Activated CD4-positive, alpha-beta T cell treated with anti-CD3 and anti-CD28 coated beads, Interleukin-2, amount 10 ng/mL, durations not matched to agents 24 days and 14 days (primary cell): Measurements from ENCODE around the gene MAFG. TPM values are rescaled to one million over a fixed set of nuclear protein-coding genes. Genes with fewer than 3 reads are reported as not detected.

ENCODE experiments used
- DNase-seq: peaks from one replicate; pipeline ENCODE4 v3.0.0; 2022
- H3K27ac Mint-ChIP-seq: one replicate; pipeline ENCODE4 v1.8.0; 2022; ENCODE audit warnings: mild to moderate bottlenecking, mixed read lengths
- H3K27me3 Mint-ChIP-seq: one replicate; pipeline ENCODE4 v1.8.0; 2022; ENCODE audit warnings: mixed read lengths
- H3K36me3 Mint-ChIP-seq: one replicate; pipeline ENCODE4 v1.8.0; 2022; ENCODE audit warnings: low read depth, mild to moderate bottlenecking, mixed read lengths
- H3K4me1 Mint-ChIP-seq: one replicate; pipeline ENCODE4 v1.8.0; 2021; ENCODE audit warnings: mixed read lengths
- H3K4me3 Mint-ChIP-seq: one replicate; pipeline ENCODE4 v1.8.0; 2022; ENCODE audit warnings: mild to moderate bottlenecking, moderate library complexity, mixed read lengths
- H3K9me3 Mint-ChIP-seq: one replicate; pipeline ENCODE4 v1.8.0; 2021; ENCODE audit warnings: mixed read lengths
- intact Hi-C: fragments of 100-400 bp; cut with micrococcal nuclease; formaldehyde crosslinking; loops from one replicate; pipeline ENCODE4 v1.15.1; 2023
- total RNA-seq: library from RNA; stranded (reverse); gene quantifications from 2 replicates; pipeline ENCODE4 v1.2.3, GENCODE V29; 2022

MAFG gene
- total RNA-seq, 1 donor from 2014 or later: 32.5 TPM

- no peak for DNase-seq
- no peak overlapping the region for H3K4me3 Mint-ChIP-seq
- no peak overlapping the region for H3K27ac Mint-ChIP-seq
- H3K36me3 Mint-ChIP-seq: peaks cover 25% of the 10 kb centered on the region
- H3K9me3 Mint-ChIP-seq: no peaks in the 10 kb centered on the region
- intact Hi-C loops: no loop called here
- peaks cover 6% of the 10 kb centered on the region for H3K4me1 Mint-ChIP-seq
- H3K27me3 Mint-ChIP-seq: no peaks in the 10 kb centered on the region
Measured at GRCh38 chr17:81908793-81909192, 18.7 kb downstream of the MAFG start.

- Mint-ChIP-seq H3K36me3 (peaks cover 14% of the 10 kb centered on the region), H3K4me1 (peaks cover 6% of the 10 kb centered on the region), H3K27ac (no peak overlapping the region), H3K9me3 (no peaks in the 10 kb centered on the region), H3K27me3 (no peaks in the 10 kb centered on the region), H3K4me3 (no peak overlapping the region)
- DNase-seq: no peak
- intact Hi-C loops: no loop called here
Measured at GRCh38 chr17:81907219-81908145, 20.1 kb downstream of the MAFG start.

GRCh38 chr17:81906476-81907218, 20.9 kb downstream of the MAFG start:
- no peak overlapping the region for H3K27ac Mint-ChIP-seq
- DNase-seq: no peak
- peaks cover 4% of the 10 kb centered on the region for H3K4me1 Mint-ChIP-seq
- H3K4me3 Mint-ChIP-seq: no peak overlapping the region
- peaks cover 8% of the 10 kb centered on the region for H3K36me3 Mint-ChIP-seq
- no peaks in the 10 kb centered on the region for H3K27me3 Mint-ChIP-seq
- no peaks in the 10 kb centered on the region for H3K9me3 Mint-ChIP-seq
- intact Hi-C loops: no loop called here

- Mint-ChIP-seq H3K27me3 (peaks cover 4% of the 10 kb centered on the region), H3K27ac (no peak overlapping the region), H3K4me1 (peaks cover 6% of the 10 kb centered on the region), H3K4me3 (no peak overlapping the region), H3K9me3 (no peaks in the 10 kb centered on the region), H3K36me3 (peaks cover 8% of the 10 kb centered on the region)
- DNase-seq: no peak
- intact Hi-C loops: no loop called here
Measured at GRCh38 chr17:81905993-81906392, 21.5 kb downstream of the MAFG start.

GRCh38 chr17:81905424-81905875, 22.1 kb downstream of the MAFG start:
- H3K4me1 Mint-ChIP-seq: peaks cover 5% of the 10 kb centered on the region
- H3K4me3 Mint-ChIP-seq: no peak overlapping the region
- no peak overlapping the region for H3K27ac Mint-ChIP-seq
- H3K36me3 Mint-ChIP-seq: peaks cover 11% of the 10 kb centered on the region
- intact Hi-C loops: no loop called here
- no peaks in the 10 kb centered on the region for H3K9me3 Mint-ChIP-seq
- peaks cover 7% of the 10 kb centered on the region for H3K27me3 Mint-ChIP-seq
- DNase-seq: no peak

- peaks cover 17% of the 10 kb centered on the region for H3K36me3 Mint-ChIP-seq
- no peaks in the 10 kb centered on the region for H3K9me3 Mint-ChIP-seq
- peaks cover 2% of the 10 kb centered on the region for H3K4me1 Mint-ChIP-seq
- H3K27me3 Mint-ChIP-seq: peaks cover 7% of the 10 kb centered on the region
- no peak overlapping the region for H3K27ac Mint-ChIP-seq
- intact Hi-C loops: no loop called here
- no peak overlapping the region for H3K4me3 Mint-ChIP-seq
- no peak for DNase-seq
Measured at GRCh38 chr17:81904600-81905423, 22.7 kb downstream of the MAFG start.

GRCh38 chr17:81903896-81904599, 23.5 kb downstream of the MAFG start:
- intact Hi-C loops: no loop called here
- Mint-ChIP-seq H3K27me3 (peaks cover 7% of the 10 kb centered on the region), H3K4me3 (no peak overlapping the region), H3K36me3 (peaks cover 18% of the 10 kb centered on the region), H3K9me3 (no peaks in the 10 kb centered on the region), H3K27ac (no peak overlapping the region), H3K4me1 (peaks cover 2% of the 10 kb centered on the region)
- DNase-seq: no peak

- peaks cover 7% of the 10 kb centered on the region for H3K27me3 Mint-ChIP-seq
- H3K9me3 Mint-ChIP-seq: no peaks in the 10 kb centered on the region
- no peak overlapping the region for H3K4me3 Mint-ChIP-seq
- H3K36me3 Mint-ChIP-seq: peaks cover 16% of the 10 kb centered on the region
- no peak for DNase-seq
- H3K4me1 Mint-ChIP-seq: peaks cover 2% of the 10 kb centered on the region
- intact Hi-C loops: no loop called here
- H3K27ac Mint-ChIP-seq: no peak overlapping the region
Measured at GRCh38 chr17:81903415-81903831, 24.1 kb downstream of the MAFG start.

GRCh38 chr17:81902653-81903414, 24.7 kb downstream of the MAFG start:
- peaks cover 18% of the 10 kb centered on the region for H3K36me3 Mint-ChIP-seq
- DNase-seq: no peak
- H3K27ac Mint-ChIP-seq: no peak overlapping the region
- no peak overlapping the region for H3K4me3 Mint-ChIP-seq
- H3K9me3 Mint-ChIP-seq: no peaks in the 10 kb centered on the region
- intact Hi-C loops: no loop called here
- peaks cover 2% of the 10 kb centered on the region for H3K4me1 Mint-ChIP-seq
- H3K27me3 Mint-ChIP-seq: peaks cover 7% of the 10 kb centered on the region

- Mint-ChIP-seq H3K9me3 (no peaks in the 10 kb centered on the region), H3K27ac (no peak within 1 kb of the TSS), H3K27me3 (peaks cover 7% of the 10 kb centered on the region), H3K36me3 (peaks cover 20% of the 10 kb centered on the region), H3K4me1 (peaks cover 2% of the 10 kb centered on the region), H3K4me3 (peak within 1 kb of the TSS; percentile 3)
- no peak for DNase-seq
- intact Hi-C loops: no loop called here
Measured at GRCh38 chr17:81902023-81902652, 25.4 kb downstream of the MAFG start, which contains the start of gene NPB. TSS of gene NPB (plus strand) at chr17:81902238. CDS start at chr17:81902278, 40 bp downstream.

GRCh38 chr17:81901167-81902022, 26.1 kb downstream of the MAFG start:
- intact Hi-C loops: no loop called here
- no peak overlapping the region for H3K27ac Mint-ChIP-seq
- peak overlapping the region; percentile 3 for H3K4me3 Mint-ChIP-seq
- DNase-seq: no peak
- H3K36me3 Mint-ChIP-seq: peaks cover 17% of the 10 kb centered on the region
- H3K9me3 Mint-ChIP-seq: no peaks in the 10 kb centered on the region
- H3K27me3 Mint-ChIP-seq: peaks cover 7% of the 10 kb centered on the region
- H3K4me1 Mint-ChIP-seq: peaks cover 2% of the 10 kb centered on the region
